ENCODE results near the gene HDAC4. TPM values are rescaled to one million over a fixed set of nuclear protein-coding genes. Genes with fewer than 3 reads are reported as not detected.

The HDAC4 gene
- total and polyA plus RNA-seq, 2 of the 4 experiments (the other 2 are of a cell fraction) = 4.1 to 7.2 TPM

DNA sequence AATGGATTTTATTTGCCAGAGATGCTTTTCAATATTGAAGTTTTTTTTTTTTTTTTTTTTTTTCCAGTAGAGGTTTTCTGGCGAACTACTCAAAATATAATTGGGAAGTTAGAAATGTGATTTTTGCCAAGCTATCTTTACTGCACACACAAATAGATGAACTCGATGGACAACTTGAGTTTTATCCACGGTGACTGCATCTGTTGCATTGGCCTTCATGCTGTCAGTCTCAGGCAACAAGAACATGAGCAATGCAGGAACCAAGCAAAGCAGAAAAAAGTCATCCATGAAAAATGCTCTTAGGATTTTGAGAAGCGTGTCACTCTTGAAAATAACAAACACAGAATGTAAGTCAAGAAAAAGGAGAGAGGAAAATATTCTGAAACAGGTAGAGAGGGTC is 22.7 kb upstream of the HDAC4 start:
- Histone ChIP-seq H3K27ac (ENCODE audit: insufficient read depth, low read length) (no peak overlapping the region), H3K23ac (ENCODE audit: low read depth, low read length) (no peak overlapping the region), H3K14ac (replicated peaks; ENCODE audit: low read depth, low read length) (no peak overlapping the region), H3K18ac (ENCODE audit: low read depth, low read length) (no peak overlapping the region), H2BK15ac (ENCODE audit: low read depth, low read length) (no peak overlapping the region), H4K8ac (ENCODE audit: low read depth in 2 of 2, low read length in 2 of 2) (no peak overlapping the region), H2AFZ (replicated peaks; ENCODE audit: low read length, poor library complexity) (no peak overlapping the region), H2AK9ac (replicated peaks; ENCODE audit: low read depth, low read length, poor library complexity) (no peak overlapping the region), H4K5ac (ENCODE audit: low read depth, low read length) (no peak overlapping the region), H3K4ac (ENCODE audit: low read depth, low read length) (no peak overlapping the region), H2BK5ac (ENCODE audit: low read depth, low read length, poor library complexity, severe bottlenecking) (no peak overlapping the region), H3K27me3 (ENCODE audit: control insufficient read depth, insufficient read depth, low read length) (peaks cover 9% of the 10 kb centered on the region; the same call in 1 of the 2 replicates), H3K56ac (ENCODE audit: extremely low read depth, insufficient read depth, low read length) (no peak overlapping the region), H3K4me2 (ENCODE audit: low read depth, low read length) (no peak overlapping the region), H4K20me1 (ENCODE audit: insufficient read depth, low read length) (no peaks in the 10 kb centered on the region), H4K91ac (ENCODE audit: insufficient read depth, low read depth, low read length) (no peak overlapping the region), H3K36me3 (ENCODE audit: control insufficient read depth, insufficient read depth, low read length) (no peaks in the 10 kb centered on the region), H3K4me1 (ENCODE audit: control insufficient read depth, insufficient read depth, low read length) (no peaks in the 10 kb centered on the region), H2BK20ac (ENCODE audit: low read depth, low read length) (no peak overlapping the region), H3K9ac (ENCODE audit: low read depth, low read length) (no peak overlapping the region), H3K9me1 (ENCODE audit: insufficient read depth, low read length) (no peaks in the 10 kb centered on the region), H2AK5ac (ENCODE audit: low read depth, low read length) (no peak overlapping the region), H3K79me1 (ENCODE audit: low read depth in 1 of 2, low read length in 2 of 2) (no peaks in the 10 kb centered on the region), H3K9me3 (ENCODE audit: control insufficient read depth, insufficient read depth, low read length) (no peaks in the 10 kb centered on the region), H2BK120ac (ENCODE audit: low read depth, low read length) (no peak overlapping the region), H3K4me3 (ENCODE audit: insufficient read depth, low read depth, low read length) (no peak overlapping the region)
- no TSS peak for BruUV-seq (replicated peaks)
- ATAC-seq (ENCODE audit: low read depth) (no peak), DNase-seq (no peak)
- 80% methylated on average over 1 of the region's 4 CpGs; no CpG with 5 or more reads in 1 of the 2 experiments for WGBS, 2 experiments (ENCODE audit: extremely low coverage in 2 of 2, insufficient read length in 1 of 2)
- intact Hi-C loops (cut with micrococcal nuclease) (no loop called here), in situ Hi-C loops (cut with MboI; ENCODE audit: low sequenced_read_pairs) (no loop called here), dilution Hi-C loops (cut with HindIII; ENCODE audit: low sequenced_read_pairs, unreplicated experiment) (no loop called here)
- no peak for TF ChIP-seq CEBPB (IDR thresholded peaks at IDR 0.05; ENCODE audit: low read depth, low read length)
- CTCF ChIA-PET = no interaction called here
- POLR2A ChIA-PET (ENCODE audit: unreplicated experiment) = no interaction called here

Data from IMR-90 (cell line).